ENCODE measurements around the gene PDS5B. TPM values are rescaled to one million over a fixed set of nuclear protein-coding genes. Genes with fewer than 3 reads are reported as not detected.

Gene PDS5B
- 9.7 to 13.4 TPM (median 11.3 TPM) in 5 replicates for total RNA-seq (2022; extraction: Qiagen RNA extraction; ENCODE audit: low read depth)

DNA sequence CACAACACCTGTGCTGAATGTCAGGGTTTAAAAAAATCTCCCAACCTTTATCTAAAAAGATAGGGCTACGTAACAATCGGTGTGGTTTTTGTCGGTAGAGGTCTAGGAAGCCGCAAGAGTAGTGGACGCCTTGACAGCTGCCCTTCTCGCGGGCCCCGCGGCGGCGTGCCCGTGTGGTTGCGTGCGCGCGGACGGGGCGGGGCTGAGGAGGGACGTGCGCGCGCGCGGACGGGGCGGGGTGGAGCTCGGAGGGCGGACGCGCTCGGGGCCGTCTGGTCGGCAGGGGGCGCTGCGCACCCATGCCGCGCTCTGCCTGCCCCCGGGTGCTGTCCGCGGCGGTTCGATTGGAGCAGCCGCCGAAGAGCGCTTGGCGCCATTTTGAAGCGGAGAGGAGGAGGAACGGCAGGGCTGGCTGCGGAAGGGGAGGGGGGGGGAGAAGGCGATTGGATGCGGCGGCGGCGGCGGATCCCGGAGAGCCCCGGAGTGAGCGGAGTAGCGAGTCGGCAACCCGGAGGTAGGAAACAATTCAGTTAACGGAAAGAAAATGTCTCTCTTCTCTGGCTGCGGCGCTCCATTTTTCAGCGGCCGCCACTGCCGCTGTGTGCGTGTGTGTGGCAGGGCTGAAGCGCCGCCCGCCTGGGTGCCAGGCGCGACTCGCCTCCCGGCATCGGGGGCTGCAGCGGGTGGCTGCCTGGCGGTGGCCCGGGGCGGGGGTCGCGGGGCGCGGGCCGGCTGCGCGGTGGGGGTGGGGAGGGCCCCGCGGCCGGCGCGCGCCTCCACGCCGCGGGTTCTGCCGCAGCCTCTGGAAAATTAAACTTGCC lies at the start of gene PDS5B:
PDS5B (plus strand) TSS at position 373 of the 821 bp plus-strand sequence. CDS start 62,321 bp downstream, outside the sequence.

GRCh38 chr13:32538621-32539246 lies 47.5 kb upstream of the PDS5B start, which contains the start of gene N4BP2L2:
TSS of gene N4BP2L2 (minus strand) at chr13:32538795. CDS start at chr13:32537027, 1,768 bp downstream.

Other genes starting within 250 kb of the PDS5B start
- 0.32 to 0.96 TPM (median 0.57 TPM) in 5 replicates for gene N4BP2L1, start 158.3 kb upstream of the PDS5B start, total RNA-seq (2022; extraction: Qiagen RNA extraction; ENCODE audit: low read depth)
- gene N4BP2L2, start 47.7 kb upstream of the PDS5B start, total RNA-seq (2022; extraction: Qiagen RNA extraction; ENCODE audit: low read depth): 20.6 to 26.3 TPM (median 22.6 TPM) in 5 replicates